Measurements from ENCODE around the gene PRAF2.

PRAF2 gene

GRCh38 chrX:49073601-49074575, at the start of gene PRAF2:
Gene PRAF2, minus strand, starts transcription at chrX:49074002. Its CDS starts 15 bp downstream, at chrX:49073987.
- ATAC-seq (peak; percentile 95), DNase-seq (ENCODE audit: low spot score in 2 of 2) (peak; percentile 57 to 89)
- Mint-ChIP-seq H3K27ac (peak within 1 kb of the TSS; percentile 78), H3K4me1 (peaks cover 21% of the 10 kb centered on the region), H3K36me3 (peaks cover 28% of the 10 kb centered on the region), H3K9me3 (no peaks in the 10 kb centered on the region), H3K4me3 (peak within 1 kb of the TSS; percentile 79)

GRCh38 chrX:49122499-49122898, 48.7 kb upstream of the PRAF2 start:
- Mint-ChIP-seq H3K27ac (peak overlapping the region; percentile 99), H3K4me1 (peaks cover 35% of the 10 kb centered on the region), H3K9me3 (no peaks in the 10 kb centered on the region), H3K36me3 (peaks cover 58% of the 10 kb centered on the region), H3K4me3 (peak overlapping the region; percentile 97)
- no peak for ATAC-seq
- DNase-seq (ENCODE audit: low spot score in 2 of 2) = no peak

DNA sequence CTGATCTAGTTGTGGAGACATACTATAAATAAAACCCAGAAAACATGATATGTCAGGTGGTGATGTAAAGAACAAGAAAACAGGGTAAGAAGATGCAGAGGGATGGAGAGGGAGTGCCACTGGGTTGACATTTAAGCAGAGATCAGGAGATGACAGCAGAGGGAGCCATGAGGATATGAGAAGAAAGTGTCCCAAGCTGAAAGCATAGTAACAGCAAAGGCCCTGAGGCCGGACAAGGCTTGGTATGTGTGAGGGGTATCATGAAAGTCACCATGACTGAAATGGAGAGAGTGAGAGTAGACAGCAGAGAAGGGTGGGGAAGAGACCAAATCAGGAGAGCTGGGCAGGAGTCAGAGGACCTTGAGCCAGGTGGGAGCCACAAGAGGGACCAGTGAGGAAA, 46.3 kb upstream of the PRAF2 start:
- H3K4me3 Mint-ChIP-seq = no peak overlapping the region
- H3K9me3 Mint-ChIP-seq = no peaks in the 10 kb centered on the region
- ATAC-seq = no peak
- peak overlapping the region; percentile 27 for H3K27ac Mint-ChIP-seq
- H3K4me1 Mint-ChIP-seq = peaks cover 48% of the 10 kb centered on the region
- no peak for DNase-seq (ENCODE audit: low spot score in 2 of 2)
- peaks cover 82% of the 10 kb centered on the region for H3K36me3 Mint-ChIP-seq

DNA sequence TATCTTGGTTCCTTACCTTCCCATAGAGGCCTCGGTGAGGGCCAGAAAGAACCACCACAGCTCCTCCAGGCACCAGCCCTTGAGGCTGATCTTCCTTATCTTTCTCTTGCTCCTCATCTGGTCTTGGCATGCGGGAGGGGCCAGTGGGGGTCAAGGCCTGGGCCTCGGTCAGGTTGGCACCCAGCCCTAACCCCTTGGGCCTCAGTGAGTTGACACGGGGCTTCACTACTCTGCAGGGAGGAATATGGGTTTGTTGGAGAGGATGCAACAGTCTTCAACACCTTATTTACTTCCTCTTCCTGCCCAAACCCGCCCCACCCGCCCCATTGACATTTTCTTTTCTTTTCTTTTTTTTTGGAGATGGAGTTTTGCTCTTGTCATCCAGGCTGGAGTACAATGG, 43.8 kb upstream of the PRAF2 start:
- no peaks in the 10 kb centered on the region for H3K9me3 Mint-ChIP-seq
- no peak for ATAC-seq
- H3K4me1 Mint-ChIP-seq = peaks cover 37% of the 10 kb centered on the region
- DNase-seq (ENCODE audit: low spot score in 2 of 2) = no peak
- peaks cover 95% of the 10 kb centered on the region for H3K36me3 Mint-ChIP-seq
- peak overlapping the region; percentile 54 for H3K4me3 Mint-ChIP-seq
- H3K27ac Mint-ChIP-seq = peak overlapping the region; percentile 93

DNA sequence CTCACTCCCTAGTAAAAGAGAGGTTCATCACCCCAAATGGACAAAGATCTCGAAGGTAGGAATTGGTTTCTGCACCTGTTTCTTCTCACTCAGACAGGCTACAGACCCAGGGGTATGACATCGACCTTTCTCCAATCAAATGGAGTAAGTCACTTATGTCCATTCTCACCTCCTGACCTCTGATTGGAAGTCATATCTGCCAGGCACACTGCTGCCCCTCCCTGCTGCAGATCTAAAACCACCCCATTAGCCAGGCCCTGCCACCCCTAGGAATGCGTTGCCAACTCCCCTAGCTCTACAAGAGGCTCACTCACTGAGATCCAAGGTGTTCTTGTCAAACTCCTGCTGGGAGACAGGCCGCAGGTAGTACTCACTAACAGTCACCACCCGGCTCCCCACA, 42.9 kb upstream of the PRAF2 start:
- H3K4me3 Mint-ChIP-seq = no peak overlapping the region
- DNase-seq (ENCODE audit: low spot score in 2 of 2) = no peak
- H3K36me3 Mint-ChIP-seq = peaks cover 99% of the 10 kb centered on the region
- H3K9me3 Mint-ChIP-seq = no peaks in the 10 kb centered on the region
- H3K4me1 Mint-ChIP-seq = peaks cover 28% of the 10 kb centered on the region
- no peak for ATAC-seq
- peak overlapping the region; percentile 93 for H3K27ac Mint-ChIP-seq

DNA sequence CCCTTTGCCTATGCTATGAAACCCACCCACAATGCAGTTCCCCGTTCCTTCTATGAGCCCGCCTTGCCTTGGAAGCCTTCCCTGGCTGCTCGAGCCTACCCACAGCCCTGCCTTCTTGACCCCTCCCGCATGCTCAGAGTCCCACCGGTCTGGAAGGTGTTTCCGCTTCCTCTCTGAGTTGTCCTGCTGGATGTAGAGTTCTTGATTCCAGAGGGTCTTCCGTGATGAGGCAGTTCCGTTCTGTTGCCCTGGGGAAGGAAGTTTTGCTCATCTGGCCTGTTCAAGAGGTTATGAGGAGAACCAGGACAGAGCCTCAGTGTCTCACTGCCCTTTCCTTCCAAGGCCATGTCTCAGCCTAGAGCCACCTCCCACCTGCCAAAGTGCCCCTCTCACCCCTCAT, 42.3 kb upstream of the PRAF2 start:
- H3K36me3 Mint-ChIP-seq = peaks cover 97% of the 10 kb centered on the region
- H3K27ac Mint-ChIP-seq = peak overlapping the region; percentile 93
- no peak for ATAC-seq
- peaks cover 25% of the 10 kb centered on the region for H3K4me1 Mint-ChIP-seq
- DNase-seq (ENCODE audit: low spot score in 2 of 2) = no peak
- H3K9me3 Mint-ChIP-seq = no peaks in the 10 kb centered on the region
- no peak overlapping the region for H3K4me3 Mint-ChIP-seq

DNA sequence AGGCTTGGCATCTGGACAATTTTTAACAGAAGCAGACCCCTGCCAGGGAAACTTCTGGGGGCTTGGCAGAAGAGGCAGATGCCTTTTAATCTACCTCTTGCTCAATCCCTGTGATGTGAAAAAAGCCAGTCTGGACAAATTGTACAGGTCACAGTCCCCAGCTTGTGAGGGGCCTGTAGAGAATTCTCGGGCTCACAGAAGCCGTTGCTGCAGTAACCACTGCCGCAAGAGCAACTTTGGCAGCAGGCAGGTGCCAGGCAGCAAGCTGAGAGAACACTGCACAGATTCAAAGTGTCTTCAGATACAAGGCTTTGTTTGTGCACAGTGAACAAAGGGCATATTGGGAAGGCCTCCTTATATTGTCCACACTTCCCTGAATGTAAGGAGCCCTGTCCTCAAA, 38.0 kb upstream of the PRAF2 start:
- peaks cover 8% of the 10 kb centered on the region for H3K4me1 Mint-ChIP-seq

GRCh38 chrX:49110417-49110816, 36.6 kb upstream of the PRAF2 start:
- ATAC-seq (no peak), DNase-seq (ENCODE audit: low spot score in 2 of 2) (no peak)
- no peaks in the 10 kb centered on the region for H3K4me1 Mint-ChIP-seq
- peak overlapping the region; percentile 75 for H3K27ac Mint-ChIP-seq
- H3K9me3 Mint-ChIP-seq = no peaks in the 10 kb centered on the region
- no peak overlapping the region for H3K4me3 Mint-ChIP-seq
- peaks cover 83% of the 10 kb centered on the region for H3K36me3 Mint-ChIP-seq

More for the DNA sequence above, 38.0 kb upstream of the PRAF2 start:
- ATAC-seq = no peak
- Mint-ChIP-seq H3K27ac (no peak overlapping the region), H3K36me3 (peaks cover 89% of the 10 kb centered on the region), H3K4me3 (no peak overlapping the region), H3K9me3 (no peaks in the 10 kb centered on the region)
- DNase-seq (ENCODE audit: low spot score in 2 of 2) = no peak

DNA sequence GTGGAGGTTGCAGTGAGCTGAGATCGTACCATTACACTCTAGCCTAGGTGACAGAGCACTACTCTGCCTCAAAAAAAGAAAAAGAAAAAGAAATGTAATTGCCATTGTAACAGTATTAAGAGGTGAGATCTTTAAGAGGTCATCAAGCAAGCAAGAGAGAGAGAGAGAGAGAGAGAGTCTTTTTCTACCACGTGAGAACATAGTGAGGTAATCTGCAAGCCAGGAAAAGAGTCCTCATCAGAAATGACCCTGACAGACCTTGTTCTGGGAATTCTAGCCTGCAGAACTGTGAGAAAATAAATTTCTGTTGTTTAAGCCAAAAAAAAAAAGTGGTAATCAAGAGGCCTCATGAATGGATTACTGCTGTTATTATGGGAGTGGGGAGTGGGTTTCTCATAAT, 34.8 kb upstream of the PRAF2 start:
- DNase-seq (ENCODE audit: low spot score in 2 of 2) = no peak

DNA sequence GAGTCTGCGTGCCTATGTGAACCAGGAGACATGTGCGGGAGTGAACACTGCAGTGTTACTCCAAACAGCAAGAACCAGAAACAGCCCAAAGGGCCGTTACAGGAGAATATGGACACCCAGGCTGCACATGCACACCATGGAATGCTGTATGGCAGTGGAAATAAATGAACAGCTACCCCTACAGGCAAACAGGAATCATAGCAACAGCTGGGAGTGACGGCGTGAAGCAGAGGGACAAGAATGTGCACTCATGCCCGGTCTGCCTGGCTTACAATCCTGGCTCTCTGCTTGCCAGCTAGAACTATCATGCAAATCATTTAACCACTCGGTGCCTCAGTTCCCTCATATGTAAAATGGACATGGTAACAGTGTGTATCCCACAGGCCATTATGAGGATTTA, 33.1 kb upstream of the PRAF2 start:
- DNase-seq (ENCODE audit: low spot score in 2 of 2) (no peak), ATAC-seq (no peak)
- H3K9me3 Mint-ChIP-seq = no peaks in the 10 kb centered on the region

More for the DNA sequence above, 34.8 kb upstream of the PRAF2 start:
- no peaks in the 10 kb centered on the region for H3K4me1 Mint-ChIP-seq
- H3K4me3 Mint-ChIP-seq = no peak overlapping the region
- no peak overlapping the region for H3K27ac Mint-ChIP-seq
- H3K36me3 Mint-ChIP-seq = peaks cover 70% of the 10 kb centered on the region
- no peaks in the 10 kb centered on the region for H3K9me3 Mint-ChIP-seq
- no peak for ATAC-seq

DNA sequence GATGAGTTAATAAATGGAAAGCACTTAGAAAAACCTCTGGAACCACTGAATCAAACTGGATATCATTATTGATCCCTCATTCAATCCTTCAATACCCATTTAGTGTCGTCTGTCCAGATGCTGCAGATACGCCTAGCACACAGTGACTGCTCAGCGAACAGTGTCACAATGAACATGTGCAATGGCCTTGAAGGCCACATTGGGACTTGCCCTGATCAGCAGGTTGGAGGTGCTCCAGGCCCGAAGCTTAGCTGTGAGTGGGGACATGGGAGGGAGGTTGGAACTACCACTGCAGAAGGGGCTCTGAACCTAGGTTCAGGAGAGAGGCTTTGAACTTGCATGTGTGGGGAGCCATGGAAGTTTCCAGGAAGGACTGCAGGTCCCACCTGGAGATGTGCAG, 32.5 kb upstream of the PRAF2 start:
- ATAC-seq (no peak), DNase-seq (ENCODE audit: low spot score in 2 of 2) (no peak)
- Mint-ChIP-seq H3K27ac (no peak overlapping the region), H3K36me3 (peaks cover 50% of the 10 kb centered on the region), H3K4me1 (peaks cover 6% of the 10 kb centered on the region), H3K9me3 (no peaks in the 10 kb centered on the region), H3K4me3 (no peak overlapping the region)

More for the DNA sequence above, 33.1 kb upstream of the PRAF2 start:
- Mint-ChIP-seq H3K36me3 (peaks cover 53% of the 10 kb centered on the region), H3K4me3 (no peak overlapping the region), H3K27ac (no peak overlapping the region), H3K4me1 (peaks cover under 1% of the 10 kb centered on the region)

DNA sequence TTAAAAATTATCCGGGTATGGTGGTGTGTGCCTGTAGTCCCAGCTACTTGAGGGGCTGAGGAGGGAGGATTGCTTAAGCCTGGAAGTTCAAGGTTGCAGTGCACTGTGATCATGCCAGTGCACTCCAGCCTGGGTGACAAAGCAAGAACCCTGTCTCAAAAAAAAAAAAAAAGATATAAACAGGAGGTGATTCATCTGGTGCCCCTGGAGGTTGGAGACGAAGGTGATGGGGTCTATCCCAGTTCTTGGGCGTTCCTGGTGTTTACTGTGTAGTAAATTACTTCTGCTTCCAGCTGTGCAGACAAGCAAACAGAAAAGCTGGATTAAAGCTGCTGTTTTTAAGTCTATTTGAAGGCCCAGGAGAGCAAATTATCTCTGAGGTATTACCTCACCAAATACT, 29.8 kb upstream of the PRAF2 start:
- peaks cover 37% of the 10 kb centered on the region for H3K36me3 Mint-ChIP-seq
- ATAC-seq = no peak
- DNase-seq (ENCODE audit: low spot score in 2 of 2) = no peak
- peaks cover 8% of the 10 kb centered on the region for H3K4me1 Mint-ChIP-seq
- no peak overlapping the region for H3K4me3 Mint-ChIP-seq
- H3K9me3 Mint-ChIP-seq = no peaks in the 10 kb centered on the region
- no peak overlapping the region for H3K27ac Mint-ChIP-seq

DNA sequence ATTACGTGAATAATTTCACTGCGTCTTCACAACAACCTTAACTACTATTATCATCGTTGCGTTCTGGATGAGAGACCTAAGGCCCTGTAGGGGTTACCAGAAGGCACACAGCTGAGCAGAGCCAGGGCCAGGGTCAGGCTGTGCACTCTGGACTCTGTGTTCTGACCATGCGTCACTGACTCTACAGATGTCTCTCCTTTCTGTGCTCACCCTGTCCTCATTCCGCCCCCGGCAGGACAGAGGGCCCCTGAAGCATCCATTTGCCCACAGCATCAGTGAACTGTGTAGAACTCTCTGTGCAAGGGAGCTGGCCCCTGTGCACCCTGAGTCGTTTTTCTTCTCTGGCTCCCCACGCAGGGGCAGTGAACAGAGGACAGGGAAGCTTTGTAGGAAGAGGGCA, 28.4 kb upstream of the PRAF2 start:
- DNase-seq (ENCODE audit: low spot score in 2 of 2) (no peak), ATAC-seq (no peak)
- peaks cover 8% of the 10 kb centered on the region for H3K4me1 Mint-ChIP-seq
- H3K36me3 Mint-ChIP-seq = peaks cover 27% of the 10 kb centered on the region
- no peaks in the 10 kb centered on the region for H3K9me3 Mint-ChIP-seq
- H3K4me3 Mint-ChIP-seq = peak overlapping the region; percentile 77
- H3K27ac Mint-ChIP-seq = no peak overlapping the region

DNA sequence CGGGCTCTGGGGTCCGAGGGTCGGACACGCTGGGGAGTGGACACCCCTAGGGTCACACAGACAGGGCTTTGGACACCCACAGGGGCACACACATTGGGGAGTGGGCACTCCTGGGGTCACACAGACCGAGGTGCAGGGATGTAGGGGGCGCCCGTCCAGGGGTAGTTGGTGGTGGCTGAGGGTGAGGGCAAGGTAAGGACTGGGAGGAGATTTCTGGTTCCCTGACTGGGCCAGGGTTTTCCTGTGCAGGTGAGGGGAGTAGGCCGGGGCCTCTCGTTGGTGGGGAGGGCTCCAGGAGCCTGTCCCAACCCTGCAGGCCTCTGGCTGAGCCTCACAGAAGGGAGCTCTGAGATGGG, 27.8 kb upstream of the PRAF2 start:
- peaks cover 23% of the 10 kb centered on the region for H3K36me3 Mint-ChIP-seq
- no peaks in the 10 kb centered on the region for H3K9me3 Mint-ChIP-seq
- ATAC-seq (no peak), DNase-seq (ENCODE audit: low spot score in 2 of 2) (no peak)
- peak overlapping the region; percentile 83 for H3K27ac Mint-ChIP-seq
- peaks cover 8% of the 10 kb centered on the region for H3K4me1 Mint-ChIP-seq
- peak overlapping the region; percentile 77 for H3K4me3 Mint-ChIP-seq

- Mint-ChIP-seq H3K9me3 (no peaks in the 10 kb centered on the region), H3K4me1 (peaks cover 8% of the 10 kb centered on the region), H3K27ac (peak overlapping the region; percentile 83), H3K36me3 (peaks cover 18% of the 10 kb centered on the region), H3K4me3 (peak overlapping the region; percentile 77)
- DNase-seq (ENCODE audit: low spot score in 2 of 2) (peak; percentile 69 to 90), ATAC-seq (peak; percentile 98)
Observed at GRCh38 chrX:49100704-49101628, 27.2 kb upstream of the PRAF2 start.

Measured in stimulated activated effector memory CD8-positive, alpha-beta T cell treated with anti-CD3 and anti-CD28 coated beads, Interleukin-12 subunit alpha, Interleukin-12 subunit beta, amount 100 ng/mL, for 72 hours (primary cell).